GM12874 (cell line): ENCODE measurements around the gene C10orf53.

Experiments
- TF ChIP-seq, protein P1 (sequence below): IDR thresholded peaks from 2 replicates; pipeline ENCODE4 v1.5.1; 2011; ENCODE audit warnings: low read depth, mild to moderate bottlenecking, control low read depth, low read length, moderate library complexity; ENCODE audit not compliant: insufficient read depth

C10orf53 gene

DNA sequence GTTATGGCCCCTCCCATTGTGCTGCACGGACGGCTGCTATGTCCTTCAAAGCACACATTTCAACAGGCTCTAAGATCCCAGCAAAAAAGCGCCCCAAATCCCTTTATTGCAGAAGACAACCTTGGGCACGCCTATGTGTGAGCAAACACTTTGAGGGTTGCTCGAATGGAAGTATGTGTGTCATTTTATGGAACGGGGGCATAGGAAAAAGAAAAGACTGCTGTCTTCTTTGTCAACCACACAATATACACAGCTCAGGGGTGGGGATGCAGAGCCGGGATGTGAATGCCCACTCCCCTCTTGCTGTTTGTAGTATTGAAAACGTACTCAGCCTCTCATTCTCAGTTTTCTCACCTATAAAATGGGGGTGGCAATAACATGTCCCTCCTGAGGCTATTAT is 32.0 kb downstream of the C10orf53 start:
- TF ChIP-seq, protein P1, sequence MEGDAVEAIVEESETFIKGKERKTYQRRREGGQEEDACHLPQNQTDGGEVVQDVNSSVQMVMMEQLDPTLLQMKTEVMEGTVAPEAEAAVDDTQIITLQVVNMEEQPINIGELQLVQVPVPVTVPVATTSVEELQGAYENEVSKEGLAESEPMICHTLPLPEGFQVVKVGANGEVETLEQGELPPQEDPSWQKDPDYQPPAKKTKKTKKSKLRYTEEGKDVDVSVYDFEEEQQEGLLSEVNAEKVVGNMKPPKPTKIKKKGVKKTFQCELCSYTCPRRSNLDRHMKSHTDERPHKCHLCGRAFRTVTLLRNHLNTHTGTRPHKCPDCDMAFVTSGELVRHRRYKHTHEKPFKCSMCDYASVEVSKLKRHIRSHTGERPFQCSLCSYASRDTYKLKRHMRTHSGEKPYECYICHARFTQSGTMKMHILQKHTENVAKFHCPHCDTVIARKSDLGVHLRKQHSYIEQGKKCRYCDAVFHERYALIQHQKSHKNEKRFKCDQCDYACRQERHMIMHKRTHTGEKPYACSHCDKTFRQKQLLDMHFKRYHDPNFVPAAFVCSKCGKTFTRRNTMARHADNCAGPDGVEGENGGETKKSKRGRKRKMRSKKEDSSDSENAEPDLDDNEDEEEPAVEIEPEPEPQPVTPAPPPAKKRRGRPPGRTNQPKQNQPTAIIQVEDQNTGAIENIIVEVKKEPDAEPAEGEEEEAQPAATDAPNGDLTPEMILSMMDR = no peak

DNA sequence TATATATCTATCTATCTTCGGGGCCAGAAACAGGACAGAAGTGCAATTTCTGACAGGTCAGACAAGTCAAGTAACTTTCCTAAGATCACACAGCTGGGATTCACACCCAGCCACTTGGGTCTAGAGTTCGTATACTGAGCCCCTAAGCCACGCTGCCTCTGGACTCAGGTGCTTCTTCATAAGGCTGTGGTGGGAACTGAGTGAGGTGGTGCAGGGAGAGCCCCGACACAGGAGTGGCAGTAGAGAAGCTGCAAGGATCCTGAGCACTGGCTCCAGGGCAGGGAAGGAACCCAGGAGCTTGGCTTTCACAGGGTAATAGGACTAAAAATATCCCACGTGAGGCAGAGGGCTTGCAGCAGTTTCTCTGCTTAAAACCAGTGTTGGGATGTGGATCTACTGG is 33.8 kb downstream of the C10orf53 start:
- TF ChIP-seq, protein P1 = no peak

DNA sequence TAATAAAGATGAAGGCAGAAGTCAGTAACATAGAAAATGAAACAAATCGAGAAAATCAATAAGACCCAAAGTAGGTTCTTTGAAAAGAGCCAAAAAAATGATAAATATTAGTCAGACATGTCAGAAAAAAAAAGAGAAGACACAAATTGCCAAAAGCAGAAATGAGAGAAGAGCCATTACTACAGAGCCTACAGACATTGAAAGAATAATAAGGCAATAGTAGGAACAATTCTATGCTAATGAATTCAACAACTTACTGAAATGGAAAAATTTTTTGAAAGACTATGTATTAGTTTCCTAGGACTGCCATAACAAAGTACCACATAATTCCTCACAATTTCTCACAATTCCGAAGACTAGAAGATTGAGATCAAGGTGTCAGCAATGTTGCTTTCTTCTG is 47.1 kb downstream of the C10orf53 start:
- TF ChIP-seq, protein P1 = no peak

DNA sequence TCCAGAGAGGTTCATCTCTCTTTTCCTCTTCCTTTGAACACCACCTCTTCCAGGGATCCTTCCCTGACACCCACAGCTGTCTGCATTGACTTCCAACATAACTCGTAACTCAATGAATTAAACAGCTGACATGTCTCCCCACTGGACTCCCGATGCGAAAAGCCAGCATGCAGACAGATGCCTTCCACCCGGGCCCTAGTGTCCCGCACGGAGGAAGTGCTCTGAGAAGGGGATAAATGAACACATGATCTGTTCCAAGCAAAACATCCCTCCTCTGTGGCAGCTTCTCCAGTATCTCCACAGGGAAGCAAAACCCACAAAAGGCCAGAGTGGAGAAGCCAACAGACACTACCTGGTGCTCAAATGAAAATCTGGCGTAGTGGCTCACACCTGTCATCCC is 54.4 kb downstream of the C10orf53 start:
- TF ChIP-seq, protein P1 = no peak

DNA sequence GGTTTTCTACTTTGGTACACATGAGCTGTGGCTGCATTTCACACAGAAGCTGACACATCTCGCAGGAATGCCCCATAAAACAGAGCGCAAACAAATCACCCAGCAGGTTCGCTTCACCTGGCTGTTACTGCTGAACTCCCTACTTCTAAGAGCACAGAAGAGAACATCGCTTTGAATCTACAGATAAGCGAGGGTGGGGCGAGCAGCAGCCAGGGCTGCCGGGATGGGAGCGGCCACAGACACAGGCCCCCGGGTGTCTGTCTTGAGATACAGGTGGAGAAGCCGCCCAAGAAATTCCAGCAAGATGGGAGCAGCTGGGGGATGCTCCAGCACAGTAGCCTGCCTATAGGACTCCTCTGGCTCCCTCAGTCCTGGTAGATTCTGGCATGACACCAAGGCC is 55.2 kb downstream of the C10orf53 start:
- TF ChIP-seq, protein P1 = no peak

DNA sequence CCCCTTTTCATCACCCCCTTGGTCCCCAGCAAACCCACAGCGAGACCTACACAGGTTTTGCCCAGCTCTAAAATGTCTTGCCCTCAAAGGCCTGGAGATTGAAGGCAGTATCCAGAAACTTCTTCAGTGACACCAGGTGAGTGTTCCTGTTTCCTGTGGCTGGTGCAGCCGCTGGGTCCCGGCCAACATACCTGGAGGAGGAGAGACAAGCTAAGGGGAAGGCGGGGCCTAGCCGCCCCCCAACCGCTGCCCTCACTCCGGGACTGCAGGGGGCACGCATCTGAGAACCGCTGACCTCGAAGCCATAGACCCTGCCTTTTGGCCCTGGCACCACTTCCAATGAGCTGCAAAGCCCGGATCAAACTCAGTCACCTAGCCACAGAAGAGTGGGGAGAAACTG is 55.7 kb downstream of the C10orf53 start:
- TF ChIP-seq, protein P1 = no peak

DNA sequence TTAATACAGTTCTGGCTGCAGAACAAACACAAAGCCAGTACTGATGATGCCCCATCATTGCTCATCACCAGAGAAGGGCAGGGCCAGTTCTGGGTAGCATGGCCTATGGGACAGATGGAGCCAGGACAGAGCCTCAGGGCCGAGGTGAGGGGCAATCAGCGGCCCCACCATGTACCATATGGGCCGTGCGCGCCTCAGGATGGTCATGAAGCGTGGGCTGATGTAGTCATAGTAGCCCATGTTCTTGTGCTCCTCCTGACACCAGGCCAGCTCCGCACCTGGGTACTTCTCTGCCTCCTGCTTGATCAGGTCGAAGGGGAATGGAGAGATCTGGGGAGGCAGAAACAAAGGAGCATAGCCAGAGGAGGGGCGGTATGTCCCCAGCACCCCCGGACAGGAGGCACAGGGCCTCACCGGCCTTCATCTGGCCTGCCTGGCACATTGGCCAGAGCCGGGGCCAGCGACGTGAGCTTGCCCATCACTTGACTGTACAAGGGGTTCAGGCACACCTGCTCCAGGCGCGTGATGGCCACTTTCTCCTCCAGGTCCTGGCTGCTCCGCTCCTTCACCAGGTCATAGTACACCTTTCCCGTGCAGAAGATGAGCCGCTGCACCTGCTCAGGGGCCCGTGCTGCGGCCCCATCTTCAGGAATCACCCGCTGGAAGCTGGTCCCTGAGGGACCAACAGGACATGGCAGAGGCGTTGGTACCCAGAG is 56.6 kb downstream of the C10orf53 start:
- TF ChIP-seq, protein P1 = no peak

DNA sequence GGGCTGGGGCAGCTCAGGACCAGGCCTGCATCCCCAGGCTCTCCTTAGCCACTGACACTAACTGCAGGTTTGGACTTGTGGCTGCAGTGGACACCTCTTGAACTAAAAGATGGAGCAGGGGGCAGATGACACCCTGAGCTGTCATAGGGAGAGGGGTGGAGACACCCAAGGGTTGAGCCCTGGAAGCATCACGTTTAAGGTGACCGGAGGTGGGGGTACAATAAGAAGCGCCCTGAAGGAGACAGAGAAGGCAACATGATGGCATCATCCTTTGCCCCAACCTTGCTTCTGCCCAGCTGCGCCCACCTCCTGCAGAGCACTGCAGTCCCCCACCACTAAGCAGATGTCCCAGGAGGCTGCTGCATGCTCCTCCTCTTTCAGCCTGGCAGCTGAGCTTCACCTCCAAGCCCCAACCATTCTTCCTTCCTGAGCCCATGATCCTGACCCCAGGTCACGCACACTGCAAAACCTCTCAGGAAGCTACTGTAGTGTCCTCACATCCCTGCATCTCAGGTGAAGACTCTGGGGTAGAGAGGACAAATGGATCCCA is 57.2 kb downstream of the C10orf53 start:
- TF ChIP-seq, protein P1 = no peak
